Mesendoderm (in vitro differentiated cells): ENCODE data around the gene BRDT.

ENCODE experiments used
- DNase-seq: peaks from one replicate; pipeline ENCODE4 v3.0.0; 2013
- H2AK5ac ChIP-seq: 2 replicates; pipeline ENCODE4 v1.6.1; 2013; ENCODE audit warnings: low read length, inconsistent platforms
- H2BK120ac ChIP-seq: 2 replicates; pipeline ENCODE4 v1.6.1; 2013; ENCODE audit warnings: low read depth, mild to moderate bottlenecking, low read length, moderate library complexity, mixed read lengths
- H2BK15ac ChIP-seq: replicated peaks from 2 replicates; pipeline ENCODE4 v1.6.1; 2013; ENCODE audit warnings: low read depth, mild to moderate bottlenecking, moderate library complexity
- H2BK5ac ChIP-seq: 2 replicates; pipeline ENCODE4 v1.6.1; 2013; ENCODE audit warnings: low read length, inconsistent platforms
- H3K18ac ChIP-seq: 2 replicates; pipeline ENCODE4 v1.6.1; 2013; ENCODE audit warnings: mild to moderate bottlenecking, low read length, mixed read lengths
- H3K23ac ChIP-seq: one replicate; pipeline ENCODE4 v1.6.1; 2013; ENCODE audit warnings: low read length
- H3K27ac ChIP-seq: 2 replicates; pipeline ENCODE4 v1.5.1; 2013; ENCODE audit warnings: low read depth, mild to moderate bottlenecking, inconsistent platforms, low read length, moderate library complexity
- H3K27me3 ChIP-seq: 2 replicates; pipeline ENCODE4 v1.6.1; 2013; ENCODE audit warnings: low read length, control low read depth, mild to moderate bottlenecking, inconsistent platforms; ENCODE audit not compliant: insufficient read depth, poor library complexity
- H3K36me3 ChIP-seq: 2 replicates; pipeline ENCODE4 v1.6.1; 2013; ENCODE audit warnings: low read length, inconsistent platforms; ENCODE audit not compliant: control insufficient read depth, insufficient read depth
- H3K4ac ChIP-seq: one replicate; pipeline ENCODE4 v1.6.1; 2013; ENCODE audit warnings: low read depth, mild to moderate bottlenecking, low read length, moderate library complexity
- H3K4me1 ChIP-seq: 2 replicates; pipeline ENCODE4 v1.6.1; 2013; ENCODE audit warnings: low read depth, low read length, inconsistent platforms; ENCODE audit not compliant: control insufficient read depth
- H3K4me2 ChIP-seq: 2 replicates; pipeline ENCODE4 v1.6.1; 2013; ENCODE audit warnings: low read length
- H3K4me3 ChIP-seq: 2 replicates; pipeline ENCODE4 v1.5.1; 2013; ENCODE audit warnings: mild to moderate bottlenecking, low read length
- H3K56ac ChIP-seq: one replicate; pipeline ENCODE4 v1.6.1; 2013; ENCODE audit warnings: low read length
- H3K79me1 ChIP-seq: 2 replicates; pipeline ENCODE4 v1.6.1; 2013; ENCODE audit warnings: low read length, inconsistent platforms
- H3K79me2 ChIP-seq: 2 replicates; pipeline ENCODE4 v1.6.1; 2013; ENCODE audit warnings: mild to moderate bottlenecking, low read length; ENCODE audit not compliant: control insufficient read depth, insufficient read depth
- H3K9ac ChIP-seq: 2 replicates; pipeline ENCODE4 v1.6.1; 2013; ENCODE audit warnings: low read length, inconsistent platforms
- H4K5ac ChIP-seq: one replicate; pipeline ENCODE4 v1.6.1; 2013; ENCODE audit warnings: low read length
- H4K8ac ChIP-seq: one replicate; pipeline ENCODE4 v1.6.1; 2013; ENCODE audit warnings: low read depth, mild to moderate bottlenecking, control low read depth, low read length, moderate library complexity
- WGBS: extraction: QIAGEN DNeasy Blood & Tissue Kit; methylation state at CpG from one replicate; pipeline ENCODE4 v1.1.7; 2013; ENCODE audit warnings: low lambda C conversion rate, missing lambda C conversion rate; ENCODE audit not compliant: insufficient coverage; ENCODE audit errors: extremely low coverage; 5-methylcytosine and 5-hydroxymethylcytosine counted together

Gene BRDT

GRCh38 chr1:92037400-92037799, 88.2 kb downstream of the BRDT start:
- DNase-seq: peak; percentile 60
- no peak overlapping the region for H2AK5ac ChIP-seq
- no peak overlapping the region for H3K4me2 ChIP-seq
- H4K5ac ChIP-seq: no peak overlapping the region
- no peak overlapping the region for H2BK15ac ChIP-seq
- H3K27ac ChIP-seq: no peak overlapping the region
- H3K79me2 ChIP-seq: no peaks in the 10 kb centered on the region
- H3K18ac ChIP-seq: no peak overlapping the region
- no peak overlapping the region for H2BK120ac ChIP-seq
- no peak overlapping the region for H2BK5ac ChIP-seq
- H3K79me1 ChIP-seq: no peaks in the 10 kb centered on the region
- H3K4me3 ChIP-seq: no peak overlapping the region
- no CpG with 5 or more reads among the region's 6 CpGs for WGBS
- no peak overlapping the region for H4K8ac ChIP-seq
- H3K4me1 ChIP-seq: no peaks in the 10 kb centered on the region
- H3K23ac ChIP-seq: no peak overlapping the region
- no peaks in the 10 kb centered on the region for H3K36me3 ChIP-seq
- no peaks in the 10 kb centered on the region for H3K27me3 ChIP-seq
- H3K4ac ChIP-seq: no peak overlapping the region
- H3K56ac ChIP-seq: no peak overlapping the region
- no peak overlapping the region for H3K9ac ChIP-seq

GRCh38 chr1:92038695-92039346, 89.6 kb downstream of the BRDT start:
- Histone ChIP-seq H4K5ac (no peak overlapping the region), H3K4ac (no peak overlapping the region), H3K18ac (no peak overlapping the region), H3K23ac (no peak overlapping the region), H4K8ac (no peak overlapping the region), H3K4me2 (no peak overlapping the region), H3K4me1 (no peaks in the 10 kb centered on the region), H3K27ac (no peak overlapping the region), H3K36me3 (no peaks in the 10 kb centered on the region), H3K56ac (no peak overlapping the region), H3K9ac (no peak overlapping the region), H3K79me1 (no peaks in the 10 kb centered on the region), H2BK5ac (no peak overlapping the region), H2AK5ac (no peak overlapping the region), H2BK15ac (no peak overlapping the region), H3K27me3 (no peaks in the 10 kb centered on the region), H2BK120ac (no peak overlapping the region), H3K4me3 (no peak overlapping the region), H3K79me2 (no peaks in the 10 kb centered on the region)
- DNase-seq: no peak
- no CpG with 5 or more reads among the region's 2 CpGs for WGBS

- no peaks in the 10 kb centered on the region for H3K27me3 ChIP-seq
- no peaks in the 10 kb centered on the region for H3K4me1 ChIP-seq
- H4K8ac ChIP-seq: no peak overlapping the region
- H3K79me2 ChIP-seq: no peaks in the 10 kb centered on the region
- H4K5ac ChIP-seq: no peak overlapping the region
- no peak overlapping the region for H3K27ac ChIP-seq
- no peaks in the 10 kb centered on the region for H3K36me3 ChIP-seq
- no peak overlapping the region for H3K9ac ChIP-seq
- no peak overlapping the region for H2BK120ac ChIP-seq
- no peaks in the 10 kb centered on the region for H3K79me1 ChIP-seq
- no peak overlapping the region for H3K18ac ChIP-seq
- H2BK5ac ChIP-seq: no peak overlapping the region
- H3K23ac ChIP-seq: no peak overlapping the region
- no peak overlapping the region for H3K4me3 ChIP-seq
- no peak overlapping the region for H3K4me2 ChIP-seq
- no peak overlapping the region for H2BK15ac ChIP-seq
- WGBS: no CpG with 5 or more reads among the region's 1 CpG
- H3K56ac ChIP-seq: no peak overlapping the region
- H3K4ac ChIP-seq: no peak overlapping the region
- DNase-seq: no peak
- H2AK5ac ChIP-seq: no peak overlapping the region
These were observed 91.8 kb downstream of the BRDT start for GRCh38 chr1:92040971-92041370.

GRCh38 chr1:92043621-92044020, 94.4 kb downstream of the BRDT start:
- peak; percentile 27 for DNase-seq
- no peak overlapping the region for H2AK5ac ChIP-seq
- WGBS: no CpG with 5 or more reads among the region's 5 CpGs

GRCh38 chr1:92045766-92046495, 96.7 kb downstream of the BRDT start:
- no peak overlapping the region for H4K8ac ChIP-seq
- no peak overlapping the region for H3K56ac ChIP-seq

More at GRCh38 chr1:92043621-92044020, 94.4 kb downstream of the BRDT start:
- Histone ChIP-seq H3K4me2 (no peak overlapping the region), H2BK5ac (no peak overlapping the region), H3K79me1 (no peaks in the 10 kb centered on the region), H4K5ac (no peak overlapping the region), H2BK15ac (no peak overlapping the region), H3K27ac (no peak overlapping the region), H3K27me3 (no peaks in the 10 kb centered on the region), H3K56ac (no peak overlapping the region), H2BK120ac (no peak overlapping the region), H3K23ac (no peak overlapping the region), H3K79me2 (no peaks in the 10 kb centered on the region), H3K18ac (no peak overlapping the region), H3K4me3 (no peak overlapping the region), H3K4ac (no peak overlapping the region), H4K8ac (no peak overlapping the region), H3K36me3 (no peaks in the 10 kb centered on the region), H3K9ac (no peak overlapping the region), H3K4me1 (no peaks in the 10 kb centered on the region)

More at GRCh38 chr1:92045766-92046495, 96.7 kb downstream of the BRDT start:
- Histone ChIP-seq H3K79me1 (no peaks in the 10 kb centered on the region), H2BK120ac (no peak overlapping the region), H3K23ac (no peak overlapping the region), H3K9ac (no peak overlapping the region), H2BK15ac (no peak overlapping the region), H3K4me1 (no peaks in the 10 kb centered on the region), H2BK5ac (no peak overlapping the region), H2AK5ac (no peak overlapping the region), H4K5ac (no peak overlapping the region), H3K4me2 (no peak overlapping the region), H3K18ac (no peak overlapping the region), H3K27me3 (no peaks in the 10 kb centered on the region), H3K79me2 (no peaks in the 10 kb centered on the region), H3K36me3 (no peaks in the 10 kb centered on the region), H3K4ac (no peak overlapping the region), H3K27ac (no peak overlapping the region), H3K4me3 (no peak overlapping the region)
- no CpG with 5 or more reads among the region's 2 CpGs for WGBS
- no peak for DNase-seq
